Vagina (tissue), 2 donors: ENCODE results near the gene CCNE1. TPM values are rescaled to one million over a fixed set of nuclear protein-coding genes. Genes with fewer than 3 reads are reported as not detected.

Experiments used
- DNase-seq, 2 donors: peaks; one replicate each; pipeline ENCODE4 v3.0.0-alpha.2; 2017; ENCODE audit errors: extremely low spot score in 2 of 2
- H3K27ac ChIP-seq: fragments of 200-600 bp; sonication (generic); one replicate; pipeline ENCODE4 v1.5.1; 2019
- H3K27me3 ChIP-seq: fragments of 200-600 bp; sonication (generic); one replicate; pipeline ENCODE4 v1.5.1; 2019
- H3K36me3 ChIP-seq, 2 donors: fragments of 200-600 bp; sonication (generic); one replicate each; pipeline ENCODE4 v1.5.1; 2017 to 2019
- H3K4me1 ChIP-seq: fragments of 200-600 bp; sonication (generic); one replicate; pipeline ENCODE4 v1.5.1; 2019
- H3K4me3 ChIP-seq, 2 donors: fragments of 200-600 bp; sonication (generic); 1 replicate in 1 of 2; 2 replicates in 1 of 2; pipeline ENCODE4 v1.5.1; 2016 to 2019
- H3K9me3 ChIP-seq: fragments of 200-600 bp; sonication (generic); one replicate; pipeline ENCODE4 v1.5.1; 2019
- CTCF ChIP-seq, 3 experiments: fragments of 450-650 bp in 2 of 3; fragments of 200-600 bp in 1 of 3; sonication (generic) in 1 of 3; IDR thresholded peaks; one replicate each; pipeline ENCODE4 v1.5.1; 2017 to 2019; ENCODE audit warnings: antibody characterized with exemption in 3 of 3, mild to moderate bottlenecking in 2 of 3, moderate library complexity in 2 of 3
- POLR2A ChIP-seq, 2 donors: fragments of 450-650 bp; IDR thresholded peaks; one replicate each; pipeline ENCODE4 v1.6.1; 2017; ENCODE audit warnings: antibody characterized with exemption in 2 of 2, mild to moderate bottlenecking in 2 of 2, moderate library complexity in 2 of 2
- POLR2AphosphoS5 ChIP-seq, 2 donors: sonication (generic); formaldehyde crosslinking; IDR thresholded peaks; one replicate each; pipeline ENCODE4 v1.9.0; 2017; ENCODE audit warnings: antibody characterized with exemption in 2 of 2, mild to moderate bottlenecking in 2 of 2, low read depth in 1 of 2; ENCODE audit not compliant: insufficient read depth in 1 of 2
- intact Hi-C: fragments of 100-400 bp; cut with DNase I; formaldehyde crosslinking; loops from one replicate; pipeline ENCODE4 v1.15.1; 2023
- total RNA-seq: library from RNA; depleted of rRNA; stranded (reverse); fragments of >200 nt; gene quantifications from one replicate; pipeline ENCODE4 v1.2.3, GENCODE V29; 2016

The CCNE1 gene
- total RNA-seq, 1 donor from 2014 or later = 3.2 TPM

- H3K27me3 ChIP-seq = no peaks in the 10 kb centered on the region
- no peak overlapping the region for H3K4me3 ChIP-seq
- H3K9me3 ChIP-seq = no peaks in the 10 kb centered on the region
- no peak overlapping the region for H3K27ac ChIP-seq
- intact Hi-C loops = no loop called here
- DNase-seq = no peak
- no peaks in the 10 kb centered on the region for H3K36me3 ChIP-seq
- TF ChIP-seq POLR2AphosphoS5 (IDR thresholded peaks at IDR 0.05; ENCODE audit: insufficient read depth in 1 of 2, low read depth in 1 of 2) = no peak
- TF ChIP-seq CTCF (IDR thresholded peaks at IDR 0.05) = no peak
- no peak for TF ChIP-seq POLR2A (IDR thresholded peaks at IDR 0.05)
- H3K4me1 ChIP-seq = no peaks in the 10 kb centered on the region
Observed at GRCh38 chr19:29781386-29782259, 30.2 kb upstream of the CCNE1 start.

DNA sequence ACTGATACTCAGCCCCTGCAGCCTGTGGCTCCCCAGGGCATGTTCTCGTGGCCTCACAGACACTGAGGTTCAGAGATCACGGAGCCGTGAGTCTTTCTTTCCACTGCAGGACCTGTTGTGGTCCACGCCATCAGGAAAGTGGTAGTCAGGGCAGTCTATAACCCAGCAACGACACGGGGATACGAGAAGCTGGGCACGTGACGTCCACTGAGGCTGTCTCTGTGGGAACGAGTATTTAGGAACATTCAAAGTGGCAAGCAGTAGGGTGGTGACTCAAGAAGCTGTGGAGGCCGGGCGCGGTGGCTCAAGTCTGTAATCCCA is 29.6 kb upstream of the CCNE1 start:
- H3K27ac ChIP-seq = no peak overlapping the region
- H3K27me3 ChIP-seq = no peaks in the 10 kb centered on the region
- H3K4me3 ChIP-seq = no peak overlapping the region
- no peaks in the 10 kb centered on the region for H3K9me3 ChIP-seq
- no peaks in the 10 kb centered on the region for H3K36me3 ChIP-seq
- TF ChIP-seq POLR2A (IDR thresholded peaks at IDR 0.05) (no peak), CTCF (IDR thresholded peaks at IDR 0.05) (no peak), POLR2AphosphoS5 (IDR thresholded peaks at IDR 0.05; ENCODE audit: insufficient read depth in 1 of 2, low read depth in 1 of 2) (no peak)
- intact Hi-C loops = no loop called here
- no peak for DNase-seq
- no peaks in the 10 kb centered on the region for H3K4me1 ChIP-seq

DNA sequence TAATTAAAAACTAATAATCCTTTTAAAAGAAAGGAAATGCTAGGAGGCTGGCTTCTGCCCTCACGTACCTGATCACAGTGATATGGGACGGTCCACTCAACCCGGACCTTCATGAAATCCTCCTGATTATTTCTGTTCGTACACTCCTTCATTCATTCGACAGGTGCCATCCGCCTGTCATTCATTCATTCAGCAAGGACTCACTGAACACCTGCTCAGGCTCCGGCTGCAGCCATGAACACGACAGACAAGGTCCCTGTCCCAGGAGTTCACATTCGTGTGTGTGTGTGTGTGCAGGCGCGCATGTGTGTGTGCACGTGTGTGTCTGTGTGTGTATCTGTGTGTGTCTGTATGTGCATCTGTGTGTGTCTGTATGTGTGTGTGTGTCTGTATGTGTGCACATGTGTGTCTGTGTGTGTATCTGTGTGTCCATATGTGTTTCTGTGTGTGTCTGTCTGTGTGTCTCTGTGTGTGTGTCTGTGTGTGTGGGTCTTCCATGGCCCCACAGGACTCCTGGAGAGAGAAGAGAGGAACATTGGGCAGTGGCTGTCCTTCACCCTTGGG is 28.1 kb upstream of the CCNE1 start:
- no peaks in the 10 kb centered on the region for H3K27me3 ChIP-seq
- no peaks in the 10 kb centered on the region for H3K36me3 ChIP-seq
- intact Hi-C loops = no loop called here
- no peak overlapping the region for H3K4me3 ChIP-seq
- no peak for TF ChIP-seq CTCF (IDR thresholded peaks at IDR 0.05)
- no peak for TF ChIP-seq POLR2AphosphoS5 (IDR thresholded peaks at IDR 0.05; ENCODE audit: insufficient read depth in 1 of 2, low read depth in 1 of 2)
- TF ChIP-seq POLR2A (IDR thresholded peaks at IDR 0.05) = no peak
- DNase-seq = no peak
- no peaks in the 10 kb centered on the region for H3K9me3 ChIP-seq
- H3K27ac ChIP-seq = no peak overlapping the region
- no peaks in the 10 kb centered on the region for H3K4me1 ChIP-seq

DNA sequence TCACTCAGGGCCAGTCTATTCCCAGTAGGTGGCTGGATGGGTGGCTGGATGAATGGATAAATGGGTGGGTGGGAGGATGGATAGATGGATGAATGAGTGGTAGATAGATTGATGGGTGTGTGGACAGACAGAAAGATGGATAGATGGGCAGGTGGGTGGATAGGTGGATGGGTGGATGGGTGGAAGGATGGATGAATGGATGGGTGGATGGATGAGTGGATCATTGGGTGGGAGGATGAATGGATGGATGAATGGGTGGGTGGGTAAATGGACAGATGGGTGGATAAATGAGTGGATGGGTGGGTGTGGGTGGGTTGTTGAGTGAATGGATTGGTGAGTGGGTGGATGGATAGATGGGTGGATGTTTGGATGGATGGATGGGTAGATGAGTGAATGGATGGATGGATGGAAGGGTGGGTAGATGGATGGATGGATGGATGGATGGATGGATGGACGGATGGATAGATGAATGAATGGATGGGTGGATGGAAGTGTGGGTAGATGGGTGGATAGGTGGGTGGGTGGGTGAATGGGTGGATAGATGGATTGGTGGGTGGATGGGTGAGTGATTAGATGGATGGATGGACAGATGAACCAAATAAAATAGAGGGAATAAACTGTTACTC is 27.1 kb upstream of the CCNE1 start:
- Histone ChIP-seq H3K4me1 (no peaks in the 10 kb centered on the region), H3K36me3 (no peaks in the 10 kb centered on the region), H3K4me3 (no peak overlapping the region), H3K9me3 (no peaks in the 10 kb centered on the region), H3K27me3 (no peaks in the 10 kb centered on the region), H3K27ac (no peak overlapping the region)
- no peak for TF ChIP-seq POLR2AphosphoS5 (IDR thresholded peaks at IDR 0.05; ENCODE audit: insufficient read depth in 1 of 2, low read depth in 1 of 2)
- TF ChIP-seq POLR2A (IDR thresholded peaks at IDR 0.05) = no peak
- no peak for TF ChIP-seq CTCF (IDR thresholded peaks at IDR 0.05)
- intact Hi-C loops = no loop called here
- DNase-seq = no peak

- no peaks in the 10 kb centered on the region for H3K4me1 ChIP-seq
- no peak overlapping the region for H3K4me3 ChIP-seq
- H3K27me3 ChIP-seq = no peaks in the 10 kb centered on the region
- no peaks in the 10 kb centered on the region for H3K36me3 ChIP-seq
- no peak for DNase-seq
- no peak overlapping the region for H3K27ac ChIP-seq
- TF ChIP-seq CTCF (IDR thresholded peaks at IDR 0.05) (no peak), POLR2A (IDR thresholded peaks at IDR 0.05) (no peak), POLR2AphosphoS5 (IDR thresholded peaks at IDR 0.05; ENCODE audit: insufficient read depth in 1 of 2, low read depth in 1 of 2) (no peak)
- intact Hi-C loops = no loop called here
- no peaks in the 10 kb centered on the region for H3K9me3 ChIP-seq
Observed at GRCh38 chr19:29785360-29785759, 26.4 kb upstream of the CCNE1 start.
